Measurements from ENCODE around the gene MTCL3.

MTCL3 gene

GRCh38 chr6:127451388-127451787 is 67.7 kb downstream of the MTCL3 start:
- Histone ChIP-seq H2BK15ac (ENCODE audit: low read depth, low read length) (no peak overlapping the region), H4K20me1 (ENCODE audit: control insufficient read depth, insufficient read depth, insufficient read length) (no peaks in the 10 kb centered on the region), H4K8ac (replicated peaks; ENCODE audit: insufficient read length, low read depth, low read length) (no peak overlapping the region), H2BK120ac (ENCODE audit: low read depth, low read length, poor library complexity, severe bottlenecking) (no peak overlapping the region), H4K5ac (ENCODE audit: insufficient read length, low read depth, low read length) (no peak overlapping the region), H2BK12ac (ENCODE audit: insufficient read length, low read depth, low read length) (no peak overlapping the region), H2AK5ac (ENCODE audit: insufficient read length, low read length) (no peak overlapping the region), H2BK5ac (ENCODE audit: insufficient read length, low read length) (no peak overlapping the region), H3K18ac (ENCODE audit: insufficient read length, low read depth, low read length) (no peak overlapping the region), H3K27ac (ENCODE audit: insufficient read length, low read depth, low read length) (no peak overlapping the region), H3K79me1 (ENCODE audit: insufficient read depth, low read depth, low read length, poor library complexity, severe bottlenecking) (no peaks in the 10 kb centered on the region), H2BK20ac (ENCODE audit: low read depth, low read length, poor library complexity, severe bottlenecking) (no peak overlapping the region), H3K79me2 (ENCODE audit: insufficient read depth, low read length) (no peaks in the 10 kb centered on the region), H2AFZ (ENCODE audit: low read length) (no peak overlapping the region), H3K56ac (ENCODE audit: insufficient read length, low read depth, low read length) (no peak overlapping the region), H4K91ac (ENCODE audit: insufficient read length, low read depth, low read length) (no peak overlapping the region), H3K4me2 (ENCODE audit: insufficient read depth, insufficient read length, low read length) (no peak overlapping the region), H3K23ac (ENCODE audit: insufficient read length, low read depth, low read length) (no peak overlapping the region), H3K9me3 (ENCODE audit: control insufficient read depth, low read depth, low read length) (no peaks in the 10 kb centered on the region), H3K27me3 (ENCODE audit: insufficient read depth, low read length) (no peaks in the 10 kb centered on the region), H3K23me2 (ENCODE audit: insufficient read length, low read depth, low read length, poor library complexity, severe bottlenecking) (no peaks in the 10 kb centered on the region), H3T11ph (ENCODE audit: low read length) (no peak overlapping the region), H3K4ac (ENCODE audit: low read depth, low read length) (no peak overlapping the region), H3K9ac (ENCODE audit: extremely low read depth, insufficient read length, low read length) (no peak overlapping the region), H3K14ac (ENCODE audit: insufficient read depth, low read length) (no peak overlapping the region), H3K4me1 (ENCODE audit: insufficient read depth, low read length) (no peaks in the 10 kb centered on the region)
- Mint-ChIP-seq H3K9me3 (no peaks in the 10 kb centered on the region), H3K4me3 (no peak overlapping the region), H3K36me3 (ENCODE audit: insufficient read depth in 1 of 3, low read depth in 3 of 3) (peaks cover 9 to 31% (median 9%) of the 10 kb centered on the region in 3 experiments; a peak in 6 of 7 replicates), H3K27ac (no peak overlapping the region), H3K4me1 (peaks cover 5 to 8% of the 10 kb centered on the region in 2 experiments), H3K27me3 (ENCODE audit: low read depth) (no peaks in the 10 kb centered on the region)
- no peak for DNase-seq
- no CpG with 5 or more reads among the region's 3 CpGs for WGBS (ENCODE audit: extremely low coverage, insufficient read length, low lambda C conversion rate)
- TF ChIP-seq, protein P1, sequence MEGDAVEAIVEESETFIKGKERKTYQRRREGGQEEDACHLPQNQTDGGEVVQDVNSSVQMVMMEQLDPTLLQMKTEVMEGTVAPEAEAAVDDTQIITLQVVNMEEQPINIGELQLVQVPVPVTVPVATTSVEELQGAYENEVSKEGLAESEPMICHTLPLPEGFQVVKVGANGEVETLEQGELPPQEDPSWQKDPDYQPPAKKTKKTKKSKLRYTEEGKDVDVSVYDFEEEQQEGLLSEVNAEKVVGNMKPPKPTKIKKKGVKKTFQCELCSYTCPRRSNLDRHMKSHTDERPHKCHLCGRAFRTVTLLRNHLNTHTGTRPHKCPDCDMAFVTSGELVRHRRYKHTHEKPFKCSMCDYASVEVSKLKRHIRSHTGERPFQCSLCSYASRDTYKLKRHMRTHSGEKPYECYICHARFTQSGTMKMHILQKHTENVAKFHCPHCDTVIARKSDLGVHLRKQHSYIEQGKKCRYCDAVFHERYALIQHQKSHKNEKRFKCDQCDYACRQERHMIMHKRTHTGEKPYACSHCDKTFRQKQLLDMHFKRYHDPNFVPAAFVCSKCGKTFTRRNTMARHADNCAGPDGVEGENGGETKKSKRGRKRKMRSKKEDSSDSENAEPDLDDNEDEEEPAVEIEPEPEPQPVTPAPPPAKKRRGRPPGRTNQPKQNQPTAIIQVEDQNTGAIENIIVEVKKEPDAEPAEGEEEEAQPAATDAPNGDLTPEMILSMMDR (conservative IDR thresholded peaks at IDR 0.05): no peak

Data from H9 (cell line).